HepG2 (cell line): Measurements from ENCODE around the gene PRUNE1. TPM values are rescaled to one million over a fixed set of nuclear protein-coding genes. Genes with fewer than 3 reads are reported as not detected.

Experiments
- CBX5 ChIP-seq: sonication (generic); formaldehyde crosslinking; IDR thresholded peaks from 2 replicates; pipeline ENCODE4 v1.4.0; 2020; ENCODE audit warnings: missing genetic modification reagents, borderline replicate concordance
- CREM ChIP-seq, 2 experiments: sonication (generic) in 1 of 2; formaldehyde crosslinking in 1 of 2; IDR thresholded peaks; 2 replicates each; pipeline versions ENCODE4 v1.4.0 to v1.6.1; 2016 to 2020; ENCODE audit warnings: antibody characterized with exemption in 1 of 2, mild to moderate bottlenecking in 1 of 2, missing genetic modification reagents in 1 of 2
- ETV5 ChIP-seq: IDR thresholded peaks from 2 replicates; pipeline ENCODE4 v1.6.1; 2018; ENCODE audit warnings: missing biosample characterization, missing genetic modification reagents, inconsistent platforms, borderline replicate concordance
- EZH2 ChIP-seq: conservative IDR thresholded peaks from 2 replicates; pipeline ENCODE4 v1.6.1; 2012; ENCODE audit warnings: mild to moderate bottlenecking, low read depth, low read length, moderate library complexity
- FOXO1 ChIP-seq: sonication (generic); formaldehyde crosslinking; IDR thresholded peaks from 2 replicates; pipeline ENCODE4 v1.4.0; 2020; ENCODE audit warnings: missing genetic modification reagents
- HDAC6 ChIP-seq: fragments of 200-600 bp; sonication (generic); IDR thresholded peaks from 2 replicates; pipeline ENCODE4 v1.7.0; 2017; ENCODE audit warnings: mild to moderate bottlenecking, antibody characterized with exemption, low read length, low read depth
- NFKBIZ ChIP-seq: IDR thresholded peaks from 2 replicates; pipeline ENCODE4 v1.6.1; 2018; ENCODE audit warnings: missing genetic modification reagents, missing compliant biosample characterization
- NR2F6 ChIP-seq, 2 experiments: IDR thresholded peaks; 2 replicates each; pipeline ENCODE4 v1.6.1; 2016; ENCODE audit warnings: antibody characterized with exemption in 1 of 2, mild to moderate bottlenecking in 1 of 2
- PAX8 ChIP-seq: sonication (generic); formaldehyde crosslinking; IDR thresholded peaks from 2 replicates; pipeline ENCODE4 v1.8.0; 2022; ENCODE audit warnings: mild to moderate bottlenecking, missing genetic modification reagents, borderline replicate concordance
- PHF20 ChIP-seq: sonication (generic); formaldehyde crosslinking; IDR thresholded peaks from 2 replicates; pipeline ENCODE4 v1.5.0; 2020; ENCODE audit warnings: mild to moderate bottlenecking, missing genetic modification reagents
- SAFB2 ChIP-seq: sonication (generic); formaldehyde crosslinking; IDR thresholded peaks from 2 replicates; pipeline ENCODE4 v1.5.1; 2020; ENCODE audit warnings: missing genetic modification reagents, low read depth, mild to moderate bottlenecking, borderline replicate concordance
- SP2 ChIP-seq: sonication (generic); formaldehyde crosslinking; IDR thresholded peaks from 2 replicates; pipeline ENCODE4 v1.5.1; 2020; ENCODE audit warnings: mild to moderate bottlenecking, missing genetic modification reagents
- ZFAT ChIP-seq: sonication (generic); formaldehyde crosslinking; conservative IDR thresholded peaks from 2 replicates; pipeline ENCODE4 v1.8.1; 2023; ENCODE audit warnings: missing genetic modification reagents, inconsistent platforms
- ZMAT3 ChIP-seq: sonication (generic); formaldehyde crosslinking; conservative IDR thresholded peaks from 2 replicates; pipeline ENCODE4 v1.7.0; 2021; ENCODE audit warnings: missing genetic modification reagents
- ZNF180 ChIP-seq: sonication (generic); formaldehyde crosslinking; IDR thresholded peaks from 2 replicates; pipeline ENCODE4 v1.4.0; 2020; ENCODE audit warnings: low read depth, missing genetic modification reagents, borderline replicate concordance
- ZNF205 ChIP-seq: IDR thresholded peaks from 2 replicates; pipeline ENCODE4 v1.6.1; 2018; ENCODE audit warnings: missing biosample characterization, missing genetic modification reagents
- ZNF296 ChIP-seq: sonication (generic); formaldehyde crosslinking; conservative IDR thresholded peaks from 2 replicates; pipeline ENCODE4 v1.5.0; 2020; ENCODE audit warnings: mild to moderate bottlenecking, missing genetic modification reagents
- ZNF33B ChIP-seq: sonication (generic); formaldehyde crosslinking; IDR thresholded peaks from 2 replicates; pipeline ENCODE4 v1.5.1; 2020; ENCODE audit warnings: mild to moderate bottlenecking, missing genetic modification reagents
- ZNF383 ChIP-seq: sonication (generic); formaldehyde crosslinking; IDR thresholded peaks from 2 replicates; pipeline ENCODE4 v1.4.0; 2020; ENCODE audit warnings: missing genetic modification reagents, mild to moderate bottlenecking, borderline replicate concordance
- polyA plus RNA-seq, 8 experiments: library from polyadenylated mRNA; depleted of rRNA in 3 of 8; stranded (reverse) in 7 of 8; unstranded in 1 of 8; fragments of >200 nt; fragmentation: Illumina TruSeq in 4 of 8; extraction: Trizol in 4 of 8; gene quantifications; 2 replicates each; pipeline versions ENCODE4 v1.2.1 to v1.2.3, GENCODE V29; 2011 to 2016; ENCODE audit warnings: low read depth in 4 of 8, missing spikeins in 1 of 8, mixed read lengths in 1 of 8; ENCODE audit not compliant: insufficient read depth in 1 of 8
- total RNA-seq, 5 experiments: library from RNA; depleted of rRNA; stranded (reverse); fragments of >200 nt; fragmentation: Illumina TruSeq; extraction: Trizol; gene quantifications; 2 replicates each; pipeline ENCODE4 v1.2.3, GENCODE V29; 2016; ENCODE audit warnings: low read depth in 1 of 5
- TF ChIP-seq, protein P1 (sequence below): sonication (generic); formaldehyde crosslinking; IDR thresholded peaks from 2 replicates; pipeline ENCODE4 v1.5.1; 2020; ENCODE audit warnings: missing genetic modification reagents, mild to moderate bottlenecking, borderline replicate concordance
- TF ChIP-seq, protein P2 (sequence below): sonication (generic); formaldehyde crosslinking; IDR thresholded peaks from 2 replicates; pipeline ENCODE4 v1.5.0; 2020; ENCODE audit warnings: mild to moderate bottlenecking, low read depth, missing genetic modification reagents, borderline replicate concordance
- TF ChIP-seq, protein P3 (sequence below): sonication (generic); formaldehyde crosslinking; conservative IDR thresholded peaks from 2 replicates; pipeline ENCODE4 v1.4.0; 2020; ENCODE audit warnings: mild to moderate bottlenecking, missing genetic modification reagents, moderate library complexity
- TF ChIP-seq, protein P4 (sequence below): sonication (generic); formaldehyde crosslinking; IDR thresholded peaks from 2 replicates; pipeline ENCODE4 v1.5.1; 2020; ENCODE audit warnings: missing genetic modification reagents, mild to moderate bottlenecking, borderline replicate concordance

Gene PRUNE1
- total and polyA plus RNA-seq, 2 of the 13 experiments (the other 11 are each of a cell fraction or from before 2014, with no cell fraction given): 19.0 to 31.9 TPM

DNA sequence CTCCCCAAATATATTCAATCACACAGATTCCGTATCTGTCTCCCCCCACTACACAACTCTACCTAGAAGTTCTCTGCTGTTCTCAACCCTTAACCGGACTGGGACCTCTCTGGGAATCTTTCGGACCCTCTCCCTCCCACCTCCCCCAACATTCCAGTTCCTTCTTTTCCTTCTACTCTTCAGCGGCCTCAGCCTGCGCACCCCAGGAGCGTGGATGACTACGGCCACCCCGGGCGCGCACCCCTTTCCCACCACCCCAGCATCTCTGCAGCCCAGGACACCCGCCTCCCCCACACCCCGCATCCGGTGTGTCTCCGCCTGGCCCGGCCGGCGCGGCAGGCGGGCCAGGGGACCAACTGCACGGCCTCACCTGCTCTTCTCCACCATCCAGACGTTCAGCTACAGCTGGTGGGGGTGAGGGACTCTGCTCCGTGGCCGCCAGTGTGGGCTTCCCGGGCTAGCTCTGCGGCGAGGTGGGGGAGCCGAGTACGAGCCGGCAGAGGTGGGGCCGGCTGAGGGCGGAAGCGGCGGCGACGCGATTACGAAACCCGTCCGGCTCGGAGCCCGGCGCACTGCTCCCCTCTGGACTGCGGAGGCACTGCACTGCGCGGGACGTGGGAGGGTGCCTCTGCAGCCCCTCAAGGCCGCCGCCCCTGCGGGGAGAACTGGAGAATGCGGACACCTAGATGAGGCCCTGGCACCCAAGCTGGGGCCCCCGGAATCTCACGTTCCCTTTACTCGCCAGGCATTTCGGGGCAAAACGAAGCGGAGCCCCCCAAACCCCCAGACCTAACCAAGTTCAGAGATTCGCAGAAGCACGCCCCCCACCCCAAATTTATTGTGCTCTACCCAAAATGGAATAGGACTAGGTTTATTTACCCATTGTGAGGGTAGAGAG lies 51.1 kb downstream of the PRUNE1 start, which contains the start of gene CDC42SE1 (continued):
- TF ChIP-seq, protein P1, sequence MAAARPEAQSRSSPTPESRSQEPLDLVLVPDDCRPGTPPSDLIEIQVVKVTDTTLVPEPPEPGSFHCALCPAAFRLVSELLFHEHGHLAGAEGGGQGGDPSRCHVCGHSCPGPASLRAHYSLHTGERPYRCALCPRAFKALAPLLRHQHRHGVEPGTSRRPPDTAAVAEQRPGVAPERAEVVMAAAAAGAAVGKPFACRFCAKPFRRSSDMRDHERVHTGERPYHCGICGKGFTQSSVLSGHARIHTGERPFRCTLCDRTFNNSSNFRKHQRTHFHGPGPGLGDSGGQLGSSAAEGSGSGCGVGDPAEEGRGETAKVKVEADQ (CRISPR knock-in tag): peak; percentile 62; the same call in 1 of the 2 replicates
- TF ChIP-seq ZNF205 (CRISPR knock-in tag) (no peak), CREM (IDR thresholded peaks at IDR 0.05) (no peak), CREM (CRISPR knock-in tag; IDR thresholded peaks at IDR 0.05) (no peak), HDAC6 (no peak), NR2F6 (IDR thresholded peaks at IDR 0.05) (no peak), NR2F6 (CRISPR knock-in tag; IDR thresholded peaks at IDR 0.05) (peak; percentile 50; the same call in 1 of the 2 replicates), ZNF296 (CRISPR knock-in tag) (no peak), SAFB2 (CRISPR knock-in tag) (no peak; the same call in 1 of the 2 replicates), PAX8 (no peak), ZNF383 (CRISPR knock-in tag) (no peak), SP2 (0 out of 2 replicates have a peak, but pooled peaks have one; percentile 16), EZH2 (no peak), CBX5 (no peak; the same call in 1 of the 2 replicates), ETV5 (peak; percentile 100), ZFAT (CRISPR knock-in tag) (no peak), ZNF180 (CRISPR knock-in tag) (no peak), NFKBIZ (CRISPR knock-in tag) (peak; percentile 70; the same call in 1 of the 2 replicates), ZMAT3 (no peak), PHF20 (CRISPR knock-in tag) (peak; percentile 76), FOXO1 (CRISPR knock-in tag) (peak; percentile 66), ZNF33B (CRISPR knock-in tag) (no peak)
- TF ChIP-seq, protein P2, sequence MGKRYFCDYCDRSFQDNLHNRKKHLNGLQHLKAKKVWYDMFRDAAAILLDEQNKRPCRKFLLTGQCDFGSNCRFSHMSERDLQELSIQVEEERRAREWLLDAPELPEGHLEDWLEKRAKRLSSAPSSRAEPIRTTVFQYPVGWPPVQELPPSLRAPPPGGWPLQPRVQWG (CRISPR knock-in tag): no peak
- TF ChIP-seq, protein P3, sequence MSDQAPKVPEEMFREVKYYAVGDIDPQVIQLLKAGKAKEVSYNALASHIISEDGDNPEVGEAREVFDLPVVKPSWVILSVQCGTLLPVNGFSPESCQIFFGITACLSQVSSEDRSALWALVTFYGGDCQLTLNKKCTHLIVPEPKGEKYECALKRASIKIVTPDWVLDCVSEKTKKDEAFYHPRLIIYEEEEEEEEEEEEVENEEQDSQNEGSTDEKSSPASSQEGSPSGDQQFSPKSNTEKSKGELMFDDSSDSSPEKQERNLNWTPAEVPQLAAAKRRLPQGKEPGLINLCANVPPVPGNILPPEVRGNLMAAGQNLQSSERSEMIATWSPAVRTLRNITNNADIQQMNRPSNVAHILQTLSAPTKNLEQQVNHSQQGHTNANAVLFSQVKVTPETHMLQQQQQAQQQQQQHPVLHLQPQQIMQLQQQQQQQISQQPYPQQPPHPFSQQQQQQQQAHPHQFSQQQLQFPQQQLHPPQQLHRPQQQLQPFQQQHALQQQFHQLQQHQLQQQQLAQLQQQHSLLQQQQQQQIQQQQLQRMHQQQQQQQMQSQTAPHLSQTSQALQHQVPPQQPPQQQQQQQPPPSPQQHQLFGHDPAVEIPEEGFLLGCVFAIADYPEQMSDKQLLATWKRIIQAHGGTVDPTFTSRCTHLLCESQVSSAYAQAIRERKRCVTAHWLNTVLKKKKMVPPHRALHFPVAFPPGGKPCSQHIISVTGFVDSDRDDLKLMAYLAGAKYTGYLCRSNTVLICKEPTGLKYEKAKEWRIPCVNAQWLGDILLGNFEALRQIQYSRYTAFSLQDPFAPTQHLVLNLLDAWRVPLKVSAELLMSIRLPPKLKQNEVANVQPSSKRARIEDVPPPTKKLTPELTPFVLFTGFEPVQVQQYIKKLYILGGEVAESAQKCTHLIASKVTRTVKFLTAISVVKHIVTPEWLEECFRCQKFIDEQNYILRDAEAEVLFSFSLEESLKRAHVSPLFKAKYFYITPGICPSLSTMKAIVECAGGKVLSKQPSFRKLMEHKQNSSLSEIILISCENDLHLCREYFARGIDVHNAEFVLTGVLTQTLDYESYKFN: peak; percentile 51
- TF ChIP-seq, protein P4, sequence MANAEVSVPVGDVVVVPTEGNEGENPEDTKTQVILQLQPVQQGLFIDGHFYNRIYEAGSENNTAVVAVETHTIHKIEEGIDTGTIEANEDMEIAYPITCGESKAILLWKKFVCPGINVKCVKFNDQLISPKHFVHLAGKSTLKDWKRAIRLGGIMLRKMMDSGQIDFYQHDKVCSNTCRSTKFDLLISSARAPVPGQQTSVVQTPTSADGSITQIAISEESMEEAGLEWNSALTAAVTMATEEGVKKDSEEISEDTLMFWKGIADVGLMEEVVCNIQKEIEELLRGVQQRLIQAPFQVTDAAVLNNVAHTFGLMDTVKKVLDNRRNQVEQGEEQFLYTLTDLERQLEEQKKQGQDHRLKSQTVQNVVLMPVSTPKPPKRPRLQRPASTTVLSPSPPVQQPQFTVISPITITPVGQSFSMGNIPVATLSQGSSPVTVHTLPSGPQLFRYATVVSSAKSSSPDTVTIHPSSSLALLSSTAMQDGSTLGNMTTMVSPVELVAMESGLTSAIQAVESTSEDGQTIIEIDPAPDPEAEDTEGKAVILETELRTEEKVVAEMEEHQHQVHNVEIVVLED (CRISPR knock-in tag): peak; percentile 71
